Gastroesophageal sphincter (tissue), 4 donors: ENCODE results near the gene CCDC167. TPM values are rescaled to one million over a fixed set of nuclear protein-coding genes. Genes with fewer than 3 reads are reported as not detected.
A peak's percentile ranks its signal among the peaks of the same experiment; 100 is the strongest.

Source experiments
- ATAC-seq: fragments of 150-250 bp; one replicate; pipeline ENCODE4 v1.9.1; 2016; ENCODE audit warnings: mild to moderate bottlenecking, moderate library complexity
- H3K27ac ChIP-seq, 4 donors: fragments of 200-600 bp; sonication (generic) in 3 of 4; 1 replicate in 3 of 4; 2 replicates in 1 of 4; pipeline ENCODE4 v1.5.1; 2016 to 2019
- H3K27me3 ChIP-seq: fragments of 200-600 bp; sonication (generic); one replicate; pipeline ENCODE4 v1.5.1; 2019
- H3K36me3 ChIP-seq, 2 donors: fragments of 200-600 bp; sonication (generic); one replicate each; pipeline ENCODE4 v1.5.1; 2019; ENCODE audit warnings: control low read depth in 1 of 2
- H3K4me1 ChIP-seq, 3 donors: fragments of 200-600 bp; sonication (generic); 1 replicate in 2 of 3; 2 replicates in 1 of 3; pipeline ENCODE4 v1.5.1; 2016 to 2019; ENCODE audit warnings: control low read depth in 2 of 3
- H3K4me3 ChIP-seq, 2 donors: fragments of 200-600 bp; sonication (generic); one replicate each; pipeline ENCODE4 v1.5.1; 2019; ENCODE audit warnings: mild to moderate bottlenecking in 1 of 2, moderate library complexity in 1 of 2
- H3K9me3 ChIP-seq, 3 donors: fragments of 200-600 bp; sonication (generic); one replicate each; pipeline ENCODE4 v1.5.1; 2017 to 2019; ENCODE audit warnings: control low read depth in 2 of 3
- CTCF ChIP-seq, 4 experiments: fragments of 200-600 bp in 2 of 4; fragments of 450-650 bp in 2 of 4; sonication (generic) in 1 of 4; IDR thresholded peaks; one replicate each; pipeline ENCODE4 v1.5.1; 2017 to 2019; ENCODE audit warnings: antibody characterized with exemption in 4 of 4, mild to moderate bottlenecking in 2 of 4, moderate library complexity in 2 of 4
- EP300 ChIP-seq: sonication (generic); formaldehyde crosslinking; IDR thresholded peaks from one replicate; pipeline ENCODE4 v1.6.1; 2017; ENCODE audit warnings: antibody characterized with exemption, mild to moderate bottlenecking
- POLR2A ChIP-seq, 2 donors: fragments of 450-650 bp; IDR thresholded peaks; one replicate each; pipeline ENCODE4 v1.6.1; 2017; ENCODE audit warnings: antibody characterized with exemption in 2 of 2, mild to moderate bottlenecking in 2 of 2, moderate library complexity in 1 of 2
- POLR2AphosphoS5 ChIP-seq: sonication (generic); formaldehyde crosslinking; IDR thresholded peaks from one replicate; pipeline ENCODE4 v1.6.1; 2017; ENCODE audit warnings: antibody characterized with exemption
- WGBS, 2 donors: methylation state at CpG; one replicate each; pipeline ENCODE4 v1.1.5; 2018; ENCODE audit warnings: low coverage in 1 of 2; 5-methylcytosine and 5-hydroxymethylcytosine counted together
- total RNA-seq, 4 donors: library from RNA; depleted of rRNA; stranded (reverse); fragments of >200 nt; gene quantifications; one replicate each; pipeline ENCODE4 v1.1.0, GENCODE V29; 2016

Gene CCDC167
- total RNA-seq, 4 donors from 2014 or later = 10.6 to 16.2 (median 14.3) TPM

GRCh38 chr6:37519461-37519860, 19.8 kb upstream of the CCDC167 start:
- H3K4me3 ChIP-seq = no peak overlapping the region
- TF ChIP-seq POLR2A (IDR thresholded peaks at IDR 0.05) (no peak), EP300 (no peak), CTCF (IDR thresholded peaks at IDR 0.05) (no peak), POLR2AphosphoS5 (no peak)
- WGBS, 2 donors = 100% methylated on average over 1 of the region's 5 CpGs

DNA sequence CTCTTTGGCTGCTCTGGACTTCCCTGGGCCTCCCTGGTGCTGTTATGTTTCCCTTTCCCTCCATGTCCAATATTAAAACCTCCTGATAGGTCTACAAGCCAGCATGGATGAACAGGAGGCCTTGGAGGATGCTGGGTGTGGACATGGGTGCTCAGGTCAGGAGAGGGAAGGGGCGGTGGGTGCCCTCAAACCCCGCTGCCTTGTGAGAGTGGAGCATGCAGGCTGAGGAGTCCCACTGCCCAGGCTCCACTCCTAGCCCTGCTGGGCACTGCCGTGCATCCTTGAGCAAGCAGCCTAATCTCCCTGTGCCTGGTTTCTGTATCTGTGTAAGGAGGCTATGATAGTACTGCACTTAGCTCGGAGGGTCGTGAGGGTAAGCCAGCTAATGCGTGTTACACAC, 18.4 kb upstream of the CCDC167 start:
- H3K9me3 ChIP-seq = no peaks in the 10 kb centered on the region
- TF ChIP-seq CTCF (IDR thresholded peaks at IDR 0.05) = no peak
- no peak for TF ChIP-seq POLR2AphosphoS5
- WGBS, 2 donors = 70% methylated on average over 3 of the region's 6 CpGs; no CpG with 5 or more reads in 1 of the 2 donors
- H3K27ac ChIP-seq = no peak overlapping the region
- no peak for ATAC-seq
- H3K4me1 ChIP-seq = peaks cover 0 to 16% (median 5%) of the 10 kb centered on the region in 3 donors
- H3K4me3 ChIP-seq = no peak overlapping the region
- peaks cover 36% of the 10 kb centered on the region for H3K27me3 ChIP-seq
- H3K36me3 ChIP-seq = no peaks in the 10 kb centered on the region

More at GRCh38 chr6:37519461-37519860, 19.8 kb upstream of the CCDC167 start:
- no peak for ATAC-seq
- Histone ChIP-seq H3K27ac (no peak overlapping the region), H3K36me3 (no peaks in the 10 kb centered on the region), H3K4me1 (peaks cover 0 to 16% (median 5%) of the 10 kb centered on the region in 3 donors), H3K9me3 (no peaks in the 10 kb centered on the region), H3K27me3 (peaks cover 32% of the 10 kb centered on the region)

- Histone ChIP-seq H3K9me3 (no peaks in the 10 kb centered on the region), H3K36me3 (no peaks in the 10 kb centered on the region), H3K4me3 (no peak overlapping the region), H3K27me3 (peaks cover 36% of the 10 kb centered on the region), H3K4me1 (peaks cover 0 to 16% (median 5%) of the 10 kb centered on the region in 3 donors), H3K27ac (no peak overlapping the region)
- WGBS, 2 donors = 60 to 63% methylated on average over 4 of the region's 11 CpGs
- no peak for ATAC-seq
- TF ChIP-seq EP300 (no peak), POLR2AphosphoS5 (no peak), CTCF (IDR thresholded peaks at IDR 0.05) (no peak), POLR2A (IDR thresholded peaks at IDR 0.05) (no peak)
These were observed 17.7 kb upstream of the CCDC167 start for GRCh38 chr6:37517411-37517812.

GRCh38 chr6:37516920-37517405, 17.3 kb upstream of the CCDC167 start:
- Histone ChIP-seq H3K27ac (peak overlapping the region in 1 of 4 donors; percentile 63), H3K4me1 (peaks cover 0 to 16% (median 5%) of the 10 kb centered on the region in 3 donors), H3K9me3 (no peaks in the 10 kb centered on the region), H3K27me3 (peaks cover 36% of the 10 kb centered on the region), H3K36me3 (no peaks in the 10 kb centered on the region), H3K4me3 (no peak overlapping the region)
- 50 to 65% methylated on average over 4 of the region's 16 CpGs for WGBS, 2 donors
- TF ChIP-seq EP300 (no peak), CTCF (IDR thresholded peaks at IDR 0.05) (no peak), POLR2AphosphoS5 (no peak), POLR2A (IDR thresholded peaks at IDR 0.05) (no peak)
- no peak for ATAC-seq
